HG03135 (cell line): ENCODE measurements around the gene PDGFB.

Experiments used
- ATAC-seq: cut with Tn5 transposase; IDR thresholded peaks from one replicate; pipeline ENCODE4 v1.9.1; 2021; ENCODE audit warnings: mild to moderate bottlenecking, moderate library complexity; ENCODE audit not compliant: unreplicated experiment

Gene PDGFB

GRCh38 chr22:39240831-39241793, 3.7 kb downstream of the PDGFB start:
- ATAC-seq = no peak

GRCh38 chr22:39239561-39240423, 5.0 kb downstream of the PDGFB start:
- ATAC-seq = no peak

GRCh38 chr22:39238966-39239505, 5.7 kb downstream of the PDGFB start:
- ATAC-seq = no peak

DNA sequence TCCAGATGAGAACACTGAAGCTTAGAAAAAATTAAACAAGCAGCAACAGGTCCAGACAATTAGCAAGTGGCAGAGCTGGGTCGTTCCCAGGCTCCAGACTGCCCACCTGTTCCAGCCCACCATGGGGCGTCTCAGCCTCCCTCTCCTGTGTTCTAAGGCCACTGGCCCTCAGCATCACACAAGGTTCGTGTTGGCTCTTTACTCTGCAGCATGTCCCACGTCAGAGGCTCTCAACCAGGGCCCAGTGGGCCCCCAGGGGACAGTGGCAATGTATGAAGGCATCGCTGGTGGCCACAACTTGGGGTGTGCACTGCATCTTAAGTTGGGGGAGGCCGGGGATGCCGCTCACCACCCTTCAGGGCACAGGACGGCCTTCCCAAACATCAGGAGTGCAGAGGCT, 6.2 kb downstream of the PDGFB start:
- ATAC-seq = no peak

- ATAC-seq = no peak
Measured at GRCh38 chr22:39238101-39238466, 6.7 kb downstream of the PDGFB start.

- ATAC-seq = no peak
Measured at GRCh38 chr22:39237318-39238100, 7.3 kb downstream of the PDGFB start.

DNA sequence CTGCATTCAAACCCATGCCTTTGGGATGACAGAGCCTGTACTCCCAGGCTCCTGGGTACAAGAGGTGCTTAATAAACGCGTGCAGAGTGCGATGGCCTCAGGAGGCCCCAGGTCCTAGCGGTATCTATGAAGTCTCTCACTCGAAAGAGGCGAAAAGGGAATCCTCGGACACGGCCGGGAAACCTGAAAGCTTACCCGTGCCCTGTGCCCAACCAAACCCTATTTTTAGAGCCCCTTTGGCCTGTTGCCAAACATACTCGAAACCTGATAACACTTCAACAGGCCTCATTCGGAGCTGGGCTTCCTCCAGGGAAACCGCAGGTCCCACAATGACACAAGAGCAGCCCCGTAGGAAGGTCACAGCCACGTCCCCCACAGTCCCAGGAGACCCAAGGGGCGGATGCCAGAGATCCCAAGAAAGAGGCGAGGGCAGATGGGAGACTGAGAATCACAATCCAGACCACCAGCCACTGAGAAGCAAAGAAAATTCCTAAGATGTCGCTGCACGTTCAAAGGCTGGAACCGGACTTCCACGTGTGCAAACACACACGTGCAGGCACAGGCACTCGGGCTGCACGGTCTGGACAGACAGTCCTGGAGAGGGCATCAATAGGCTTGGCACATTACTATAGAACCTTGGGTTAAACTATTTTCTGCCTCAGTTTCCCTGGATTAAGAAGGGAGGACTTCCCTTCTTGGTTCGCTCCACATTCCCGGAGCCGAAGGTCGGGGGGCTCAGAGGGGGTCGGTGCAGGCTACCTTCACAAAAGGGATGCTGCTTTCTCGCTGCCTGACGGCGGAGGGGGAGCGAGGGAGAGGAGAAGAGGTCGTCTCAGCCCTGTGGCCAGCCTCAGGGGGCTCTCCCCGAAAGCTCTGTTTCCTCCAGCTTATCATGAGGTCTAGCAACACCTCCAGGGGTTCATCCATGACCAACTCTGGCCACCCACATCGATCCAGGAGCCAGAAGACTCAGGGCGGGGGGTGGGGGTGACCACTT, 8.2 kb downstream of the PDGFB start:
- no peak for ATAC-seq

- no peak for ATAC-seq
Measured at GRCh38 chr22:39234867-39235687, 9.7 kb downstream of the PDGFB start.

DNA sequence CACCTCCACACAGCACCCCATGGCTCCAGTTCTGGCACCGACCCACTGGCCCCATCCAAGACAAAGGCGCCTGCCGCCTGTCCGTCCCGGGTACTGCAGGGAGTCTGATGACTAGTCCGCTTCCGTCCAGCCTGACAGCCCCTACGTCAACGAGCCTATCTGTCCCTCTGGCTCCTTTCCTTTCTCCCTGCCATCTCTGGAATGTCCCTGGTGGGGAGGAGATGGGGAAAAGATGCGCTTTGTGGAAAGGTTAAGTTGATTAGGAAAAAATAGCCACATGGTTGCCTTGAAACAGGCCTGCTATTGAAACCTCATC, 10.4 kb downstream of the PDGFB start:
- ATAC-seq = no peak

- ATAC-seq = no peak
Measured at GRCh38 chr22:39233710-39234471, 10.9 kb downstream of the PDGFB start.

GRCh38 chr22:39232806-39233709, 11.7 kb downstream of the PDGFB start:
- no peak for ATAC-seq

GRCh38 chr22:39232246-39232645, 12.5 kb downstream of the PDGFB start:
- ATAC-seq = no peak

GRCh38 chr22:39231197-39231950, 13.4 kb downstream of the PDGFB start:
- ATAC-seq = no peak

- ATAC-seq = no peak
Measured at GRCh38 chr22:39230261-39231196, 14.3 kb downstream of the PDGFB start.

- no peak for ATAC-seq
Measured at GRCh38 chr22:39229688-39230260, 15.0 kb downstream of the PDGFB start.
